ENCODE measurements around the gene PHLDB1. TPM values are rescaled to one million over a fixed set of nuclear protein-coding genes. Genes with fewer than 3 reads are reported as not detected.
A peak's percentile ranks its signal among the peaks of the same experiment; 100 is the strongest.

PHLDB1 gene
- total and polyA plus RNA-seq, 2 of the 8 experiments (the other 6 are each of a cell fraction or from before 2014, with no cell fraction given) = 53.9 to 74.8 TPM

DNA sequence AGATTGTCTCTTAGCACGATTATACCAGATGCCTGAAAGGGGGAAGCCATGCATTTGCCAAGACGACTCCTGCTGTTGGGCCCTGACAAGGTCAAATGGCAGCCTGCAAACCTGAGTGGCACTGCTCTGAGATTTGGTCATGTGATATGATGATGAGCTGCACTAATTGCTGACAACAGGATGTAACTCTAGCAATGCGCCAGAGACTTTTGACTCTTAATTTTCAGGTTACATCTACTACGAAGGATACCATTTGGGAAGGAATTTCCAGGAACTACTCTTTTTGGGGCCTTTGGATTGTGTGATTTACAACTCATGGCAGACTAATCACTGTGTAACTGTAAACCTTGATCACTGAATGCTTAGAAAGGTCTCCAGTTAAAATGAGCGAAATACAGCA is 59.0 kb downstream of the PHLDB1 start:
- no peak overlapping the region for H3K56ac ChIP-seq (replicated peaks; ENCODE audit: insufficient read length, low read depth, low read length)
- WGBS, 2 experiments (ENCODE audit: extremely low coverage in 1 of 2, insufficient coverage in 1 of 2, insufficient read length in 1 of 2, insufficient replicate concordance in 2 of 2, low coverage in 1 of 2, low lambda C conversion rate in 2 of 2, missing lambda C conversion rate in 1 of 2) = 85% methylated on average over 5 of the region's 5 CpGs; no CpG with 5 or more reads in 1 of the 2 experiments
- no peaks in the 10 kb centered on the region for H3K79me1 ChIP-seq (ENCODE audit: low read depth, low read length)
- POLR2A ChIA-PET (ENCODE audit: partially characterized antibody) = interaction anchor here (1.1 to 1.3 kb wide), 2 partner anchors 60 to 326 kb away, joined by 3 to 5 read pairs; no protein-coding TSS in a partner anchor
- H3K79me2 ChIP-seq (ENCODE audit: control insufficient read depth in 1 of 2, insufficient read depth in 2 of 2, low read length in 2 of 2) = no peaks in the 10 kb centered on the region
- DNase-seq (ENCODE audit: low read depth in 1 of 2, low spot score in 2 of 2) = no peak
- H3K18ac ChIP-seq (ENCODE audit: extremely low read depth, low read length) = no peak overlapping the region
- H3K4me2 ChIP-seq (ENCODE audit: insufficient read depth in 1 of 2, low read depth in 2 of 2, low read length in 2 of 2) = no peak overlapping the region
- H4K5ac ChIP-seq (ENCODE audit: insufficient read length, low read depth, low read length) = no peak overlapping the region
- no peaks in the 10 kb centered on the region; a peak in 2 of 7 replicates for H3K4me1 ChIP-seq (replicated peaks in 1 of 4; ENCODE audit: control insufficient read depth in 3 of 4, insufficient read depth in 4 of 4, low read length in 3 of 4)
- no peak overlapping the region for H3K23ac ChIP-seq (ENCODE audit: insufficient read length)
- CTCF ChIA-PET (ENCODE audit: partially characterized antibody) = interaction anchor here (0.7 to 8.4 kb wide), 5 partner anchors 6 to 30 kb away, joined by 3 to 86 read pairs (median 4); no protein-coding TSS in a partner anchor
- H2AK5ac ChIP-seq (ENCODE audit: low read depth, low read length) = no peak overlapping the region
- H2BK5ac ChIP-seq (ENCODE audit: low read depth, low read length) = no peak overlapping the region
- no peaks in the 10 kb centered on the region; the same call in 1 of the 2 replicates for H3K23me2 ChIP-seq (ENCODE audit: low read depth, low read length)
- H2BK120ac ChIP-seq (replicated peaks; ENCODE audit: low read depth, low read length) = no peak overlapping the region
- no peak overlapping the region for H3K9ac ChIP-seq (replicated peaks in 1 of 4; ENCODE audit: extremely low read depth in 1 of 4, low read depth in 3 of 4, low read length in 3 of 4)
- no peak overlapping the region for H4K8ac ChIP-seq (ENCODE audit: extremely low read depth, insufficient read depth, low read length)
- no peaks in the 10 kb centered on the region for H3K9me3 ChIP-seq (ENCODE audit: insufficient read depth in 2 of 2, low read depth in 1 of 2, low read length in 1 of 2)
- H3K36me3 ChIP-seq (ENCODE audit: control insufficient read depth in 2 of 4, insufficient read depth in 4 of 4, low read length in 3 of 4) = no peaks in the 10 kb centered on the region
- no peak overlapping the region for H2BK20ac ChIP-seq (ENCODE audit: low read length)
- H3K4me3 ChIP-seq (ENCODE audit: extremely low read depth in 1 of 4, insufficient read depth in 2 of 4, low read depth in 3 of 4, low read length in 4 of 4) = no peak overlapping the region
- 0 out of 2 replicates have a peak overlapping the region, but pooled peaks have one; percentile 9 for H2AFZ ChIP-seq (ENCODE audit: low read length)
- H2BK15ac ChIP-seq (ENCODE audit: low read length) = no peak overlapping the region
- no peak for FAIRE-seq
- no peak overlapping the region for H3K4ac ChIP-seq (replicated peaks; ENCODE audit: insufficient read length, low read depth, low read length)
- no peak overlapping the region for H3K14ac ChIP-seq (ENCODE audit: insufficient read length)
- no peaks in the 10 kb centered on the region for H4K20me1 ChIP-seq (replicated peaks in 1 of 2; ENCODE audit: control insufficient read depth in 1 of 2, insufficient read depth in 2 of 2, low read length in 2 of 2)
- H3K27me3 ChIP-seq (replicated peaks in 1 of 4; ENCODE audit: control insufficient read depth in 3 of 4, extremely low read depth in 1 of 4, insufficient read depth in 3 of 4, low read length in 3 of 4) = no peaks in the 10 kb centered on the region
- H2BK12ac ChIP-seq (ENCODE audit: low read depth, low read length) = no peak overlapping the region
- no peak overlapping the region for H3K27ac ChIP-seq (ENCODE audit: low read depth, low read length)
- H4K91ac ChIP-seq (replicated peaks; ENCODE audit: insufficient read length, low read length) = no peak overlapping the region
- TF ChIP-seq, protein P1, sequence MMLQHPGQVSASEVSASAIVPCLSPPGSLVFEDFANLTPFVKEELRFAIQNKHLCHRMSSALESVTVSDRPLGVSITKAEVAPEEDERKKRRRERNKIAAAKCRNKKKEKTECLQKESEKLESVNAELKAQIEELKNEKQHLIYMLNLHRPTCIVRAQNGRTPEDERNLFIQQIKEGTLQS (IDR thresholded peaks at IDR 0.05; ENCODE audit: insufficient read depth, low read depth, low read length) = no peak
- TF ChIP-seq SRF (IDR thresholded peaks at IDR 0.05; ENCODE audit: low read depth, low read length) = no peak
- TF ChIP-seq POLR2AphosphoS5 (IDR thresholded peaks at IDR 0.05; ENCODE audit: low read depth, low read length) = no peak
- TF ChIP-seq, protein P2, sequence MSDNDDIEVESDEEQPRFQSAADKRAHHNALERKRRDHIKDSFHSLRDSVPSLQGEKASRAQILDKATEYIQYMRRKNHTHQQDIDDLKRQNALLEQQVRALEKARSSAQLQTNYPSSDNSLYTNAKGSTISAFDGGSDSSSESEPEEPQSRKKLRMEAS (IDR thresholded peaks at IDR 0.05) = no peak
- no peak for TF ChIP-seq RAD21 (IDR thresholded peaks at IDR 0.05 in 1 of 2, conservative IDR thresholded peaks at IDR 0.05 in 1 of 2; ENCODE audit: low read depth in 2 of 2, low read length in 2 of 2)
- TF ChIP-seq KDM1A (IDR thresholded peaks at IDR 0.05; ENCODE audit: borderline replicate concordance, low read length) = no peak

All from H1 (cell line).